Measurements from ENCODE around the gene PLEKHG4. TPM values are rescaled to one million over a fixed set of nuclear protein-coding genes. Genes with fewer than 3 reads are reported as not detected.

Gene PLEKHG4
- total and polyA plus RNA-seq, 12 donors = 4.1 to 48.7 (median 11.2) TPM

DNA sequence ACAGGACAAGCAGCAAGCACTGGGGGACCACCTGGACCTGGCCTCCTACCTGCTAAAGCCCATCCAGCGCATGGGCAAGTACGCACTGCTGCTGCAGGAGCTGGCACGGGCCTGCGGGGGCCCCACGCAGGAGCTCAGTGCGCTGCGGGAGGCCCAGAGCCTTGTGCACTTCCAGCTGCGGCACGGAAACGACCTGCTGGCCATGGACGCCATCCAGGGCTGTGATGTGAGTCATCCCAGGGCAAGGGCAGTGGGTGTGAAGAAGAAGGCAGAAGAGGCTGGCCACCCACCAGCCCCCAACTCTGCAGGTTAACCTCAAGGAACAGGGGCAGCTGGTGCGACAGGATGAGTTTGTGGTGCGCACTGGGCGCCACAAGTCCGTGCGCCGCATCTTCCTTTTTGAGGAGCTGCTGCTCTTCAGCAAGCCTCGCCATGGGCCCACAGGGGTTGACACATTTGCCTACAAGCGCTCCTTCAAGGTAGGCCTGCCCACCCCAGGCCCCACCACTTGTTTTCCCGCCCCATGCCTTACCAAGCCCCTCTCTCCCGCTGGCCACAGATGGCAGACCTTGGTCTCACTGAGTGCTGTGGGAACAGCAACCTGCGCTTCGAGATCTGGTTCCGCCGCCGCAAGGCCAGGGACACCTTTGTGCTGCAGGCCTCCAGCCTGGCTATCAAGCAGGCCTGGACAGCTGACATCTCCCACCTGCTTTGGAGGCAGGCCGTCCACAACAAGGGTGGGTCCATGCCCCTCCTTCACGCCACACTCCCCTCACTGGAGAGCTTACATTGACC, 7.3 kb downstream of the PLEKHG4 start:
- intact Hi-C loops (cut with DNase I) = no loop called here
- 73 to 95% (median 80%) methylated on average over 15 to 28 of the region's 28 CpGs for WGBS, 4 donors
- H3K9me3 ChIP-seq (replicated peaks in 1 of 3) = no peaks in the 10 kb centered on the region
- no peaks in the 10 kb centered on the region for H3K36me3 ChIP-seq (replicated peaks in 1 of 2)
- H3K27ac ChIP-seq = no peak overlapping the region
- H3K4me3 ChIP-seq = no peak overlapping the region
- DNase-seq = peak; percentile 48 to 75 (median 67)
- TF ChIP-seq, protein P1, sequence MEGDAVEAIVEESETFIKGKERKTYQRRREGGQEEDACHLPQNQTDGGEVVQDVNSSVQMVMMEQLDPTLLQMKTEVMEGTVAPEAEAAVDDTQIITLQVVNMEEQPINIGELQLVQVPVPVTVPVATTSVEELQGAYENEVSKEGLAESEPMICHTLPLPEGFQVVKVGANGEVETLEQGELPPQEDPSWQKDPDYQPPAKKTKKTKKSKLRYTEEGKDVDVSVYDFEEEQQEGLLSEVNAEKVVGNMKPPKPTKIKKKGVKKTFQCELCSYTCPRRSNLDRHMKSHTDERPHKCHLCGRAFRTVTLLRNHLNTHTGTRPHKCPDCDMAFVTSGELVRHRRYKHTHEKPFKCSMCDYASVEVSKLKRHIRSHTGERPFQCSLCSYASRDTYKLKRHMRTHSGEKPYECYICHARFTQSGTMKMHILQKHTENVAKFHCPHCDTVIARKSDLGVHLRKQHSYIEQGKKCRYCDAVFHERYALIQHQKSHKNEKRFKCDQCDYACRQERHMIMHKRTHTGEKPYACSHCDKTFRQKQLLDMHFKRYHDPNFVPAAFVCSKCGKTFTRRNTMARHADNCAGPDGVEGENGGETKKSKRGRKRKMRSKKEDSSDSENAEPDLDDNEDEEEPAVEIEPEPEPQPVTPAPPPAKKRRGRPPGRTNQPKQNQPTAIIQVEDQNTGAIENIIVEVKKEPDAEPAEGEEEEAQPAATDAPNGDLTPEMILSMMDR (IDR thresholded peaks at IDR 0.05) = no peak
- no peak for TF ChIP-seq POLR2A (IDR thresholded peaks at IDR 0.05)
- H3K27me3 ChIP-seq = no peaks in the 10 kb centered on the region
- no peaks in the 10 kb centered on the region for H3K4me1 ChIP-seq (replicated peaks in 1 of 2)

DNA sequence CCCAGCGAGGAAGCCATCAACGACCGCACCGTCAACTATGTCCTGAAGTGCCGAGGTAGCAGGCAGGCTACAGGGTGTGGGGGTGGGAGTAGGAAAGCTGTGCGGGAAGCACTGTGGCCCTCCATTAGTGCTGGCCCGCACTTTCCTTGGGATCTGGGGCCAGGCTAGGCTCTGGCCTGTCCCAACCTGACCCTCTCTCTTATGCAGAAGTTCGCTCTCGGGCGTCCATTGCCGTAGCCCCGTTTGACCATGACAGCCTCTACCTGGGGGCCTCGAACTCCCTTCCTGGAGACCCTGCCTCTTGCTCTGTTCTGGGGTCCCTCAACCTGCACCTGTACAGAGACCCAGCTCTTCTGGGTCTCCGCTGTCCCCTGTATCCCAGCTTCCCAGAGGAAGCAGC, 8.6 kb downstream of the PLEKHG4 start:
- H3K4me3 ChIP-seq = no peak overlapping the region
- DNase-seq = no peak
- no peaks in the 10 kb centered on the region for H3K27me3 ChIP-seq
- H3K4me1 ChIP-seq (replicated peaks in 1 of 2) = no peaks in the 10 kb centered on the region
- no peaks in the 10 kb centered on the region for H3K36me3 ChIP-seq (replicated peaks in 1 of 2)
- no peak for TF ChIP-seq POLR2A (IDR thresholded peaks at IDR 0.05)
- TF ChIP-seq, protein P1 (IDR thresholded peaks at IDR 0.05) = no peak
- no peaks in the 10 kb centered on the region for H3K9me3 ChIP-seq (replicated peaks in 1 of 3)
- intact Hi-C loops (cut with DNase I) = no loop called here
- 95 to 96% (median 95%) methylated on average over 7 to 14 of the region's 14 CpGs for WGBS, 4 donors
- H3K27ac ChIP-seq = no peak overlapping the region

DNA sequence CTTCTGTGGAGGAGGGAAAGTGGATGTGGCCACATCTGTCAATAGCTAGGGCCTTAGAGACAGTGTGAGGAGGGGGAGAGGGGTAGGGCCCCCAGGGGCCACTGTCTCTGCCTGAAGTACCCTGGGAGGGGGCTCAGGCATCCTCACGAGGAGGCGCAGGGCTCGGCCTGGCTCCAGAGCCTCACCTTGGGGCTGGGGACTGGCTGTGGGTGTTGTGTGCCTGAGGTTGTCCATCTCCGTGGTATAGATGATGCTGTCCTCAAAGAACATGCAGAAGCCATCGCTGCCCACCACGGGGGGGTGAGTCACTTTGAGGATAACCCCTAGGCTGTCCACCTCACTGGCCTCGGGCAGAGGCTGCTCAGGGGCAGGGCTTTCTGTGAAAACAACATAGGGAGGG, 12.1 kb downstream of the PLEKHG4 start:
- Histone ChIP-seq H3K4me3 (no peak overlapping the region), H3K27me3 (no peaks in the 10 kb centered on the region), H3K36me3 (replicated peaks in 1 of 2) (no peaks in the 10 kb centered on the region), H3K4me1 (replicated peaks in 1 of 2) (no peaks in the 10 kb centered on the region), H3K9me3 (replicated peaks in 1 of 3) (no peaks in the 10 kb centered on the region), H3K27ac (no peak overlapping the region)
- TF ChIP-seq, protein P1 (IDR thresholded peaks at IDR 0.05) = no peak
- no peak for TF ChIP-seq POLR2A (IDR thresholded peaks at IDR 0.05)
- intact Hi-C loops (cut with DNase I) = no loop called here
- WGBS, 4 donors = 66 to 92% (median 81%) methylated on average over 5 to 7 of the region's 7 CpGs
- DNase-seq = no peak

DNA sequence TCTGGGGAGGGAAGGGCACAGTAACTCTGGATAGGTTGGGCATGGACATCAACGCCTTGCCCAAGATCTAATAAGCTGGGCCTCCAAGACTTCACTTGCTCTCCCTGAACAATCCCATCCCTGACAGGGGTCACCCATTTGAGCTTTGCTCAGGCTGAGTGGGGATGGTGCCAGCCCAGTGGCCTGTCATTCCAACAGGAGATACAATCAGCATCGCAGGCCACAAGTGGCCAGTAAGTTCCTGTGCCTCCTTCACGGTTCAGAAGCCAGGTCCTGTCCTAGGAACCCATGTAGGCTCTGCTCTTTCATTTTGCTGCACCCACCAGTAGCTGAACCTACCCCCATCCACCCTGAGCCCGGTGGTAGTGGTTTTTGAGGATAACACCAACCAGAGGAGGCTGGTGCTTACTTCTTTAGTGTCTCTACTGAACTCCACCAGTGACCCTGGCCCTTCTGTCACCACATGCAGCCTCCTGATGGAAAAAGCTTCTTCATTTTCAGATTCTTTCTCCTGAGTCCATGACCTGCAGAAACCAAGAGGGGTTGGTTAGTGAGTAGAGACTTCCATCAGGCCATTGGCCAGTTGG, 14.9 kb downstream of the PLEKHG4 start:
- intact Hi-C loops (cut with DNase I) = no loop called here
- Histone ChIP-seq H3K4me1 (replicated peaks in 1 of 2) (no peaks in the 10 kb centered on the region), H3K9me3 (replicated peaks in 1 of 3) (no peaks in the 10 kb centered on the region), H3K27ac (no peak overlapping the region), H3K4me3 (no peak overlapping the region), H3K27me3 (no peaks in the 10 kb centered on the region), H3K36me3 (replicated peaks in 1 of 2) (no peaks in the 10 kb centered on the region)
- TF ChIP-seq POLR2A (IDR thresholded peaks at IDR 0.05) = no peak
- TF ChIP-seq, protein P1 (IDR thresholded peaks at IDR 0.05) = no peak
- no peak for DNase-seq
- WGBS, 4 donors = 89 to 96% (median 90%) methylated on average over 3 to 4 of the region's 4 CpGs
